ENCODE results near the gene PRKAR1B. TPM values are rescaled to one million over a fixed set of nuclear protein-coding genes. Genes with fewer than 3 reads are reported as not detected.

Gene PRKAR1B
- total RNA-seq, 1 donor from 2014 or later, result 14.7 TPM

DNA sequence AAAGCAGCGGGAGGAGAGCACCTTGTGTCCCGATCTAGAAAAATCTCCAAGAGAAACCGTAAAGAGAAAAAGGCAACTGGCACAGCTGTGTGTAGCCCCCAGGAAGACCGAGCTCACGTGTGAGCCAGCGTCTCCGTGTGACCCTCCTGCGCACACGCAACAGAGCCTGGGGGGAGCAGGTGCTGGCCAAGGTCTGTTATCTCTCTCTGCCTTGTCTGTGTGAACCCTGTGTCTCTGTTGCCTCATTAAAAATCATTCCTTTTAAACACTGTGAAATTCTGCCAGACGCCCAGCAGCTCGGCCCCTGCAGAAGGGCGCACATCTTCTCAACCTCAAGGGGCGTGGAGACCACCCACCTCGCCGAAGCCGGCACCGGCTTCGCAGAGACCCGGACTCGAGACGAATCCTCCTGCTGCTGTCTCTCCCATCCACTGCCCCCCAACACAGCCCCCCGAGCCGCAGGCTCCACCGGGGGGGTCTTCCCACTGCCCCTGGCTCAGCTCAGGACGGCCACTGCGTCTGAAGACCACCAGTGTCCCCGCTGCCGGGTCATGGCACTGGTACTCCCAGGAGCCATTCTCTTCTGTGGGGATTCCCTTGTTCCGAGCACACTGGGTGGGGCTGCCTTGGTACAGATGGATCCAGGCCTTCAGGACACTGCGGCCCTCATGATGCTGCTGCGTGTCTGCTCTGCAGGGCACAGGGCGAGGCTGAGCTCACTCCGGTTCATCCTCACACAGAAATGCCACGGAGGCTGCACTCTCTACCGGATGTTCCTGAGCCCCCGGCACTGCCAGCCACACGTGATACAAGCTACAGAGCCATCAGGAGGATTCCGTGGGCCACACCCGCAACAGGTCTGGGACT, 94.9 kb downstream of the PRKAR1B start:
- no peaks in the 10 kb centered on the region for H3K27me3 ChIP-seq (ENCODE audit: insufficient read depth, low read length)
- H3K27ac ChIP-seq (ENCODE audit: low read depth, low read length), result no peak overlapping the region
- H3K9ac ChIP-seq (ENCODE audit: low read length), result no peak overlapping the region
- no peaks in the 10 kb centered on the region for H3K79me2 ChIP-seq (ENCODE audit: insufficient read depth, low read length)
- no peak overlapping the region for H3K4me3 Mint-ChIP-seq (ENCODE audit: unreplicated experiment)
- H3K27ac Mint-ChIP-seq (ENCODE audit: unreplicated experiment), result no peak overlapping the region
- TF ChIP-seq, protein P1, sequence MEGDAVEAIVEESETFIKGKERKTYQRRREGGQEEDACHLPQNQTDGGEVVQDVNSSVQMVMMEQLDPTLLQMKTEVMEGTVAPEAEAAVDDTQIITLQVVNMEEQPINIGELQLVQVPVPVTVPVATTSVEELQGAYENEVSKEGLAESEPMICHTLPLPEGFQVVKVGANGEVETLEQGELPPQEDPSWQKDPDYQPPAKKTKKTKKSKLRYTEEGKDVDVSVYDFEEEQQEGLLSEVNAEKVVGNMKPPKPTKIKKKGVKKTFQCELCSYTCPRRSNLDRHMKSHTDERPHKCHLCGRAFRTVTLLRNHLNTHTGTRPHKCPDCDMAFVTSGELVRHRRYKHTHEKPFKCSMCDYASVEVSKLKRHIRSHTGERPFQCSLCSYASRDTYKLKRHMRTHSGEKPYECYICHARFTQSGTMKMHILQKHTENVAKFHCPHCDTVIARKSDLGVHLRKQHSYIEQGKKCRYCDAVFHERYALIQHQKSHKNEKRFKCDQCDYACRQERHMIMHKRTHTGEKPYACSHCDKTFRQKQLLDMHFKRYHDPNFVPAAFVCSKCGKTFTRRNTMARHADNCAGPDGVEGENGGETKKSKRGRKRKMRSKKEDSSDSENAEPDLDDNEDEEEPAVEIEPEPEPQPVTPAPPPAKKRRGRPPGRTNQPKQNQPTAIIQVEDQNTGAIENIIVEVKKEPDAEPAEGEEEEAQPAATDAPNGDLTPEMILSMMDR (IDR thresholded peaks at IDR 0.05; ENCODE audit: insufficient read depth, low read depth, low read length), result no peak
- no peak for TF ChIP-seq EZH2 (IDR thresholded peaks at IDR 0.05; ENCODE audit: insufficient read depth, low read length)
- DNase-seq (ENCODE audit: low read depth) (no peak), FAIRE-seq (no peak)
- H3K4me1 ChIP-seq (ENCODE audit: insufficient read depth, low read length), result no peaks in the 10 kb centered on the region
- H2AFZ ChIP-seq (ENCODE audit: low read depth, low read length), result no peak overlapping the region
- H3K9me3 Mint-ChIP-seq (ENCODE audit: unreplicated experiment), result no peaks in the 10 kb centered on the region
- H3K36me3 Mint-ChIP-seq (ENCODE audit: low read depth, unreplicated experiment), result no peaks in the 10 kb centered on the region
- no peaks in the 10 kb centered on the region for H3K4me1 Mint-ChIP-seq (ENCODE audit: low read depth, unreplicated experiment)
- no peaks in the 10 kb centered on the region for H3K27me3 Mint-ChIP-seq (ENCODE audit: low read depth, unreplicated experiment)
- no peaks in the 10 kb centered on the region for H3K36me3 ChIP-seq (ENCODE audit: insufficient read depth, low read length)
- H4K20me1 ChIP-seq (ENCODE audit: insufficient read depth, low read length), result no peaks in the 10 kb centered on the region
- H3K4me3 ChIP-seq (ENCODE audit: insufficient read depth, low read depth, low read length), result no peak overlapping the region
- H3K4me2 ChIP-seq (ENCODE audit: low read length), result no peak overlapping the region
- no peaks in the 10 kb centered on the region for H3K9me3 ChIP-seq (ENCODE audit: insufficient read depth, low read depth, low read length)

DNA sequence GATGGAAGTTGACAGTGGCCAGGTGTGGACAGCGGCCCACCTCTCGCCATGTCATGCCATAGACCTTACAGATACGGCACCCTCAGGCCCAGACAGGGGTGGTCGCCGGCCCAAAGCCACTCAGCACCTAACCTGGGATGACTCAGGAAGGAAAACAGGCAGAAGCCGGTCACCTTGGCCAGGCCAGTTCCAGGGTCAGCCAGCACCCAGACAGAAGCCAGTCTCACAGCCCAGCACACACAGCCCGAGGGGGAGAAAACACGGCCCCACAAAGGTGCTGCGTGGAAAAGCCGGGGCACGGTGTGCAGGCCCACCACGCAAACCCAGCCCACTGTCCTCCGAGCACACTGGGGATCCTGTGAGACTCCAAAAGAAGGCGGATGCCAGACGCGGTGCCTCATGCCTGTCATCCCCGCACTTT, 95.8 kb downstream of the PRKAR1B start:
- Mint-ChIP-seq H3K4me1 (ENCODE audit: low read depth, unreplicated experiment) (no peaks in the 10 kb centered on the region), H3K27me3 (ENCODE audit: low read depth, unreplicated experiment) (no peaks in the 10 kb centered on the region), H3K4me3 (ENCODE audit: unreplicated experiment) (no peak overlapping the region), H3K9me3 (ENCODE audit: unreplicated experiment) (no peaks in the 10 kb centered on the region), H3K27ac (ENCODE audit: unreplicated experiment) (no peak overlapping the region), H3K36me3 (ENCODE audit: low read depth, unreplicated experiment) (no peaks in the 10 kb centered on the region)
- H3K4me3 ChIP-seq (ENCODE audit: insufficient read depth, low read depth, low read length), result no peak overlapping the region
- peaks cover under 1% of the 10 kb centered on the region for H3K9me3 ChIP-seq (ENCODE audit: insufficient read depth, low read depth, low read length)
- H4K20me1 ChIP-seq (ENCODE audit: insufficient read depth, low read length), result no peaks in the 10 kb centered on the region
- H3K9ac ChIP-seq (ENCODE audit: low read length), result no peak overlapping the region
- H3K36me3 ChIP-seq (ENCODE audit: insufficient read depth, low read length), result no peaks in the 10 kb centered on the region
- no peaks in the 10 kb centered on the region for H3K79me2 ChIP-seq (ENCODE audit: insufficient read depth, low read length)
- TF ChIP-seq EZH2 (IDR thresholded peaks at IDR 0.05; ENCODE audit: insufficient read depth, low read length), result no peak
- TF ChIP-seq, protein P1 (IDR thresholded peaks at IDR 0.05; ENCODE audit: insufficient read depth, low read depth, low read length), result no peak
- no peaks in the 10 kb centered on the region for H3K4me1 ChIP-seq (ENCODE audit: insufficient read depth, low read length)
- DNase-seq (ENCODE audit: low read depth) (no peak), FAIRE-seq (no peak)
- H3K4me2 ChIP-seq (ENCODE audit: low read length), result no peak overlapping the region
- H2AFZ ChIP-seq (ENCODE audit: low read depth, low read length), result no peak overlapping the region
- no peaks in the 10 kb centered on the region for H3K27me3 ChIP-seq (ENCODE audit: insufficient read depth, low read length)
- H3K27ac ChIP-seq (ENCODE audit: low read depth, low read length), result no peak overlapping the region

DNA sequence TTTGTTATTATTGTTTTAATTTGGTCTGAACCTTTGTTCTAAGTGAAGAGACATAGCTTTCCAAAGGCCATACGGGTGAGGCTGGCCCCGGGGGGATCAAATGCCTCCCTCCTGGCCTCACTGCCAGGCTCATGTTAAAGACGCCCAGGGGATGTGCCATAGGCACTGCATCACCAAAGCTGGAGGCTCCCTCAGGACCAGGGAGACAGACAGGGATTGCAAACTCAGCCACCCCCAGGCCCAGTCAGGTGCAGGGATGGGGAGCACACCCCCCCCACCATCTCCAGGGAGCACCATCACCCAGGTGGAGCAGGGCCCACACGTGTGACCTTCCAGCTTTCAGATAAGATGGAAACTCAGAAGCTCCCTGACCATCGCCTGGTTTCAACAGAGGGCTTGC, 96.5 kb downstream of the PRKAR1B start:
- no peaks in the 10 kb centered on the region for H3K36me3 Mint-ChIP-seq (ENCODE audit: low read depth, unreplicated experiment)
- H3K4me2 ChIP-seq (ENCODE audit: low read length), result no peak overlapping the region
- H3K27ac ChIP-seq (ENCODE audit: low read depth, low read length), result no peak overlapping the region
- no peaks in the 10 kb centered on the region for H3K79me2 ChIP-seq (ENCODE audit: insufficient read depth, low read length)
- no peak for DNase-seq (ENCODE audit: low read depth)
- peaks cover 3% of the 10 kb centered on the region for H3K9me3 ChIP-seq (ENCODE audit: insufficient read depth, low read depth, low read length)
- no peak overlapping the region for H2AFZ ChIP-seq (ENCODE audit: low read depth, low read length)
- H3K27me3 Mint-ChIP-seq (ENCODE audit: low read depth, unreplicated experiment), result no peaks in the 10 kb centered on the region
- H3K4me1 Mint-ChIP-seq (ENCODE audit: low read depth, unreplicated experiment), result no peaks in the 10 kb centered on the region
- TF ChIP-seq, protein P1 (IDR thresholded peaks at IDR 0.05; ENCODE audit: insufficient read depth, low read depth, low read length), result no peak
- no peak for TF ChIP-seq EZH2 (IDR thresholded peaks at IDR 0.05; ENCODE audit: insufficient read depth, low read length)
- H4K20me1 ChIP-seq (ENCODE audit: insufficient read depth, low read length), result no peaks in the 10 kb centered on the region
- H3K9me3 Mint-ChIP-seq (ENCODE audit: unreplicated experiment), result peaks cover 3% of the 10 kb centered on the region
- no peaks in the 10 kb centered on the region for H3K36me3 ChIP-seq (ENCODE audit: insufficient read depth, low read length)
- no peaks in the 10 kb centered on the region for H3K4me1 ChIP-seq (ENCODE audit: insufficient read depth, low read length)
- H3K27ac Mint-ChIP-seq (ENCODE audit: unreplicated experiment), result no peak overlapping the region
- H3K27me3 ChIP-seq (ENCODE audit: insufficient read depth, low read length), result no peaks in the 10 kb centered on the region
- H3K4me3 ChIP-seq (ENCODE audit: insufficient read depth, low read depth, low read length), result no peak overlapping the region
- H3K9ac ChIP-seq (ENCODE audit: low read length), result no peak overlapping the region
- H3K4me3 Mint-ChIP-seq (ENCODE audit: unreplicated experiment), result no peak overlapping the region
- no peak for FAIRE-seq

Measured in astrocyte (in vitro differentiated cells and primary cell).